Endothelial cell of umbilical vein (primary cell): Measurements from ENCODE around the gene MEOX2.

Source experiments
- CTCF ChIP-seq, 2 donors: IDR thresholded peaks; 1 replicate in 1 of 2; 2 replicates in 1 of 2; pipeline ENCODE4 v1.5.1; 2011; ENCODE audit warnings: low read length in 2 of 2, mild to moderate bottlenecking in 2 of 2, moderate library complexity in 2 of 2, control low read depth in 1 of 2, inconsistent platforms in 1 of 2, low read depth in 1 of 2; ENCODE audit not compliant: insufficient read depth in 1 of 2; ENCODE audit errors: extremely low read depth in 1 of 2
- EZH2 ChIP-seq: IDR thresholded peaks from 2 replicates; pipeline ENCODE4 v1.6.1; 2012; ENCODE audit warnings: borderline replicate concordance, low read depth, mild to moderate bottlenecking, moderate library complexity, low read length, inconsistent platforms; ENCODE audit not compliant: severe bottlenecking
- POLR2A ChIP-seq: IDR thresholded peaks from 2 replicates; pipeline ENCODE4 v1.6.1; 2012; ENCODE audit warnings: low read depth, mild to moderate bottlenecking, control low read depth, low read length

DNA sequence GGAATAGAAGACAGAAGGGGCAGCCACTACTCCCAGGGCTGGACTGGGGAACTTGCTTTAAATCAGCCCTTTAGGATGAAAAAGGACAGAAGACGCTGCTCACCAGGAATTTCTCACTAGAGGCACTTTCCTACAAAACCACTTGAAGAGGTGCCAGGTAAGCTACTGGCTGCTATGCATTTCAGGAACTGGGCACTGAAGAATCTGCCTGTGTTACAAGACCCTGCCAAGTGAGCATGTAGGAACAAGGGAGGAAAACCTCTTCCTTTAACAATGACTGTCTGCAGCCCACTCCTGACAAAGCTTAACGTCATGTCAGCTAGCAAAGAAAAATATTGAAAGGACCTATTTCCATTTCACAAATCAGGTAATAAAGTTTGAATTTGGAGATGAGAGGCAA, 118.8 kb downstream of the MEOX2 start:
- TF ChIP-seq EZH2 (no peak), CTCF (IDR thresholded peaks at IDR 0.05; ENCODE audit: extremely low read depth in 1 of 2, insufficient read depth in 1 of 2, low read depth in 1 of 2, low read length in 2 of 2) (no peak), POLR2A (no peak)
